Hypothalamus (tissue), 51 donors: ENCODE measurements around the gene TTLL12.
"Not testable (repeated sequence)": the region's sequence is repeated elsewhere in the genome, so short reads cannot be mapped to it uniquely, and the experiment has no call there.

ENCODE experiments used
- DNase-seq, 51 donors: peaks; one replicate each; lab custom pipeline; 2025; lab: John Stamatoyannopoulos, UW

TTLL12 gene

GRCh38 chr22:43157874-43158546, 28.9 kb downstream of the TTLL12 start:
- no peak for DNase-seq

GRCh38 chr22:43156413-43156812, 30.5 kb downstream of the TTLL12 start:
- no peak for DNase-seq

GRCh38 chr22:43155789-43156188, 31.1 kb downstream of the TTLL12 start:
- DNase-seq: no peak

- DNase-seq: peak in 7 of 51 donors; percentile 17 to 39 (median 25)
These were observed 31.9 kb downstream of the TTLL12 start for GRCh38 chr22:43154887-43155536.

DNA sequence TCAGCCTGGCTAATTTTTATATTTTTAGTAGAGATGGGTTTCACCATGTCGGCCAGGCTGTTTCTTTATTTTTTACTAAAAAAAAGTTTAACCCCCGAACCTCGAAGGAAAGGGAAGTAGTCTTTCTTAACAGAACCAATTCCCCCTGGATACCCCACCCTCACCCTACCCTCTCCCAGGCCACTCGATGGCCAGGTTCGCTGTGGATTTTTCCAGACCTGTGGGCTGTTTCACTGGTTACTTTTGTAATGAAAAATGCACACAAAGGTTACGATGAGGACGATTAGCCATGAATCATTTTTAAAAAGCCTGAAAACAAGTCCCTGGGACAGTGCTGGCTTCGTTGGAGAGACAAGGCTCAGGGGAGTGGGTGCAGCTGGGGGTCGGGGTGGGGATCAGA, 33.0 kb downstream of the TTLL12 start:
- no peak for DNase-seq

- peak in 38 of 51 donors; percentile 17 to 73 (median 38) for DNase-seq
These were observed 34.4 kb downstream of the TTLL12 start for GRCh38 chr22:43152357-43153071.

DNA sequence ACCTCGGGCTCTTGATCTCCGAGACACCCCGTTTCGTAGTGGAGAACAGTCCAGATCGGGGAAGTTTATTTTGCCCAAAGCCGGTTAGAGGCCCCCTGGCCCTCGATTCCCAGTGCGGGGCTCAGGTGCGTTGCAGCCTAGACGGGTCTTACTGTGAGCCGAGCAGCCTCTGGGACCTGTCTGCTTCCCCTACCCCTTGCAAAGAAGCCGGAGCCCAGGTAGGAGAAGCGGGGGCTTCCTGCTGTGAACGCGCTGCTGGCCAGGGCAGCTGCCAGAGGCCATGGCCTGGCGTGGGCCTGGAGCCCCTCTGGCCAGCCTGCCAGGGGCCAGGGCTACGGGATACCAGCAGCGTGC, 35.0 kb downstream of the TTLL12 start:
- no peak for DNase-seq

DNA sequence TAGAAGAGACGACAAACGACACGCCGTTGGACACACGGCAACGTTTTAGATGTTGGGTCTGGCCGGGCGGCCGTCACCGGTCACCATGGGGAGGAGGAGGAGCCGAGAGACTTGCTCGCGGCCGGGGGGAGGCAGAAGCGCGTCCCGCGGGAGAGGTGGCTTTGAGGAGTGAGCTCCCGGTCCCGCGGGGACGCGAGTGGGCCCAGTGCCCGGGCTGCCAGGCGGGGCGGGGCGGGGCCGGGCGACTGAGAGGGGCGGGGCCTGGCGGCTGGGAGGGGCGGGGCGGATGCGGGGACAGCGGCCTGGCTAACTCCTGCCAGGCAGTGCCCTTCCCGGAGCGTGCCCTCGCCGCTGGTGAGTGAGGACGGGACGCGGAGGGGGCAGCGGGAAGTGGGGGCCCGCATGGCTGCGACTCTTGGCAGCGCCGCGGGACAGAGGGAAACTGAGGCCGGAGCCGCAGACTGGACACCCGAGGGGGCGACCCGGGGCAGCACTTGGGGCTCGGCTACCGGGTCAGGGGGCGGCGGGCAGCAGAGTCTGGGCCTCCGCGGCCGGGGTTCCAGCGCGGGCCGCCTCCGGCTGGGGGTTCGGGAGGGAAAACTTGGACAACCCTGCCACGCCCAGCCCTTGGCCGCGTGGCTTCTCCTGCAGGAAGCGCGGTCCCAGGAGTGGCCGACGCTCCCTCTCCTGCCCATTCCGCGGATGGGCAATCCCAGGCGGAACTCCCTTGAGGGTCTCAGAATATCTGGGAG, 35.5 kb downstream of the TTLL12 start, which contains the start of gene TSPO:
TSPO (plus strand) TSS at position 309 of the 752 bp plus-strand sequence. CDS start 7,680 bp downstream, outside the sequence.
- peak in 50 of 51 donors; percentile 26 to 90 (median 74) for DNase-seq

DNA sequence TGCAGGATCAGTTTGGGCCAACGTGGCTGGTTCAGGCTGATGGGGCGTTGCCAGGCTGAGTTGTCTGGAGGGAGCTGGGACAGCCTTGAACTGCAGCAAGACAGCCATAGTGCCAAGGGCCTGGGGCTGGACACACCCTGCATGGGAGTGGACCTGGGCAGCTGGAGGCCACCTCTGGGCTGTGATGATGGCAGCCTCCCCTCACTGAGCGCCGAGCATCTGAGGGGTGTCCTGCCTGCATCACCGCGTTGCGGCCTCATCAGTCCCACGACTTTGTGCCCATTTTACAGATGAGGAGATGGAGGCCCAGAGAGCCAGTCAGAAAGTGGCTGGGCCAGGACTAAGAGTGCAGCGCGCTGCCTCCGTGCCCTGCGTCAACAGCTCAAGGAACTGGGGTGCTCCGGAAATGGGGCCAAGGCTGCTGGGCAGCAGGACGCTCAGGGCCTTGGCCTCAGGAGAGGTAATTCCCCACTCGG, 36.2 kb downstream of the TTLL12 start:
- DNase-seq: no peak

- no peak for DNase-seq
These were observed 38.4 kb downstream of the TTLL12 start for GRCh38 chr22:43148581-43148980.

- peak in 2 of 51 donors; percentile 7 to 8 for DNase-seq
These were observed 39.1 kb downstream of the TTLL12 start for GRCh38 chr22:43147821-43148220.

DNA sequence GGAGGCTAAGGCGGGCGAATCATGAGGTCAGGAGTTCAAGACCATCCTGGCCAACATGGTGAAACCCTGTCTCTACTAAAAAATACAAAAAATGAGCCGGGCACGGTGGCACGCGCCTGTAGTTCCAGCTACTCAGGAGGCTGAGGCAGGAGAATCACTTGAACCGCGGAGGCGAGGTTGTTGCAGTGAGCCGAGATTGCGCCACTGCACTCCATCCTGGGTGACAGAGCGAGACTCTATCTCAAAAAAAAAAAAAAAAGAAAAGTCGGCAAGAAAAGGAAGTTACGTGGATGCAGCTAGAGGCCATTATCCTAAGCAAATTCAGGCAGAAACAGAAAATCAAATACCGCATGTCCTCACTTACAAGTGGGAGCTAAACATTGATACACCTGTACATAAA, 40.6 kb downstream of the TTLL12 start:
- not testable (repeated sequence) for DNase-seq

DNA sequence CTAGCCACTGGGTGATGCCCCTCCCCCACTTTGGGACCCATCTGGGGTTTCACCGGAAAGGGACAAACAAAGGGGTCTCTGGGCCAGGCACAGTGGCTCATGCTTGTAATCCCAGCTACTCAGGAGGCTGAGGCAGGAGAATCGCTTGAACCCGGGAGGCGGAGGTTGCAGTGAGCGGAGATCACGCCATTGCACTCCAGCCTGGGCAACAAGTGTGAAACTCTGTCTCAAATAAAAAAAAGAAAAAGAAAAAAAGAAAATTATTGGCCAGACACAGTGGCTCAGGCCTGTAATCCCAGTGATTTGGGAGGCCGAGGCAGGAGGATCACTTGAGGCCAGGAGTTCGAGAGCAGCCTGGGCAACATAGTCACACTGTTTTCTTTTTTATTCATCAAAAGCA, 41.6 kb downstream of the TTLL12 start:
- DNase-seq: not testable (repeated sequence)

- DNase-seq: no peak
These were observed 42.0 kb downstream of the TTLL12 start for GRCh38 chr22:43144949-43145348.

GRCh38 chr22:43142880-43143562, 43.9 kb downstream of the TTLL12 start, which contains the start of gene MCAT:
MCAT (minus strand) TSS chr22:43143398; CDS start chr22:43143348, 50 bp downstream.
- DNase-seq: peak; percentile 21 to 92 (median 78)

DNA sequence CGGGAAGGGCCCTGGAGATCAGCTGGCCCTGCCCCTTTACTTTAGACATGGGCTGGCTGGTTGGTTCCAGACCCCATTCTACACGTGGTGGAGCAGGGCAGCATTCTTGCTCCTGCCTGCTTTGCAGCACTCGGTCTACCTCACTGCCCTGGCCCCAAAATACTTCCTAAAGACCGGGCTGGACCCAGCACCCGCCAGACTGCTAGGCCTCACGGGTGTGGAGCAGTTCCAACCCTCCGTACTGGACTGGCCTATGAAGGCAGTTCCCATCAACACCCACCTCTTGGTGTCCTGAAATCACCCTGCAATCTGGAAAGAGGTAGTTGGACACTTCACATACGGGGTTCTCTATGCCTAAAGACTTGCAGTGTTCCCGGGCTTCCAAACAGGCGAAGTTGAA, 50.1 kb downstream of the TTLL12 start:
- no peak for DNase-seq

DNA sequence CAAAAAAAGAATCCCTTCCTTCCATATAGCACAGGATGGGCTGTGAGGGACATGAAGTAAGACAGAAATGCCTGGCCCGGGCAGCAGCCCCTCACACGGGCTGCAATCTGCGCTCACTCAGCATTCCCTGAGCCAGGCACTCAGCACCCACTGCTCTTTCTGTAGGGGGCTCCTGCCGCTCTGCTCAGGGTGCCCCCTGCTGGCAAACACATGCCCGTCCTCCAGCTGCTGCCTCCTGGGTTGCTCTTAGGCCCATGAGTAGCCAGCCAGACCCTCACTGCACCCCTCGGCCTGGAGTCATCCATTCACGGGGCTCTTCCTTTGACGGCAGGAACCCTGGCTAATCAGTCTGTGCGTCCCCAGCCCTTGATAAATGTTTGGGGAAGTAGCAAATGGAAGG, 50.7 kb downstream of the TTLL12 start:
- peak in 5 of 51 donors; percentile 8 to 28 (median 12) for DNase-seq

GRCh38 chr22:43135565-43135964, 51.4 kb downstream of the TTLL12 start:
- no peak for DNase-seq

- DNase-seq: no peak
These were observed 52.4 kb downstream of the TTLL12 start for GRCh38 chr22:43134553-43134952.

DNA sequence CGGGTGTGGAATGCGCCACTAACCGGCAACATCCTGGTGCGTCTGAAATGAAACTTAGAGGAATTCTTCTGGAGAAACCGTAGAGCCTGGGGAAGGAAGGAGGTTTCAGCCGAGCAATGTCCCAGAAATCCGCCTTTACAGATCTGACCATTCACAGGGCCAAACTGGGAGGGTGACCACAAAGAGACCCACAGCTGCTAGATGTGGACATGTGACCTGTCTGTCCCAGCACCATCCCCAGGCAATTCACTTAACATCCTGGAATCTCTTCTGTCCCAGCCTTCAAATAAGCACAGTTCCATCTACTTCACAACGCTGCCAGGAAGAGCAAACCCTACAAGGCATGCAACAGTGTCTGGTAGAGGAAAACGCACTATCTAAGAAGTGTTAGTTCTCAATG, 53.5 kb downstream of the TTLL12 start:
- DNase-seq: no peak
